ENCODE results near the gene CD8B. TPM values are rescaled to one million over a fixed set of nuclear protein-coding genes. Genes with fewer than 3 reads are reported as not detected.

The CD8B gene
- total and polyA plus RNA-seq, 9 of the 15 experiments (the other 6 are each of a cell fraction or from before 2014, with no cell fraction given), result not detected

DNA sequence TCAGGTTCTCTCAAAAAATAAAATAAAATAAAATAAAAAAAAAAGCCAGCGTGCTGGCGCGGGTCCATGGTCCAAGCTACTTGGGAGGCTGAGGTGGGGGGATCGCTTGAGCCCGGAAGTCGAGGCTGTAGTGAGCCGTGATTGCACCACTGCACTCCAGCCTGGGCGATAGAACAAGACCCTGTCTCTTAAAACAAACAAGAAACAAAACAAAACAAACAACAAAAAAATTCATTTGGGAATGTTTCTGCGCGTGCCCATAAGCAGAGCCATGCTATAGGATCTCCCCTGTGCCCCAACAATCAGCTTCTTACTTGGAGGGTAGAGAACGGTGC, 54.6 kb downstream of the CD8B start (continued):
- TF ChIP-seq KLF6 (CRISPR knock-in tag; IDR thresholded peaks at IDR 0.05; ENCODE audit: borderline replicate concordance) (no peak), TSC22D4 (tag; IDR thresholded peaks at IDR 0.05) (no peak), ZNF778 (CRISPR knock-in tag; IDR thresholded peaks at IDR 0.05) (no peak), U2AF2 (optimal IDR thresholded peaks at IDR 0.05; ENCODE audit: low read depth, low read length) (no peak), ZBED1 (IDR thresholded peaks at IDR 0.05) (no peak), ZKSCAN8 (CRISPR knock-in tag; IDR thresholded peaks at IDR 0.05) (no peak)

DNA sequence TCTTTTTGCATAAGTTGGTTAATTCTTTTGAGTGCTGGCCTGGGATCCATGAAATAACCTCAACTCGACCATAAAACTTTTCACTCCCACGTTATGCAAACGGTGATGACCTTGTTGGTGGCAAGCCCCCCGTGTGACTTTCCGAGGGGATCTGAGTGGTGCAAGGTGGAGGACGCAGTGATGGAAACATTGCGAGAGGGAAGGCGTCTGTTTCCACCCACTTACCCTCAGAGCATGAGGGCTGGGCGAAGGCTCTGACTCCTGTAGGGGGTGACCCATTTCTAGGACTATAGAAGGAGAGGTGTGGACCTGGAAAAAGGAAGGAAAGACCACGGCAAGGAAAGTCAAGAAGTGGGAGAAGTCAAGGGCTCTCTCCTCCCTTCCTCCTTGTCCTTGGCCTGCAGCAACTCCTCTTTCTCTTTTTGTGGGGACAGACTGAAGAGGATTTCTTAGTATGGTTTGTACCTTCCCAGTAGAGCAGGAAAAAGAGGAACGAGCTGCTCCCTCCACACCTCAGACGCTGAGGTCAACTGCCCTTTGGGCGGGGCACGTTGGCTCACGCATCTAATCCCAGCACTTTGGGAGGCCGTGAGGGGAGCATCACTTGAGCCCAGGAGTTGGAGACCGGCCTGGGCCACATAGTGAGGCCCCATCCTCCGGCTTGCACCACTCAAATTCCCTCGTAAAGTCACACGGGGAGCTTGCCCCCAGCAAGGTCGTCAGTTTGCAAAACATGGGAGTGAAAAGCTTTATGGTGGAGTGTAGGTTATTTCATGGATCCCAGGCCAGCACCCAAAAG, 55.4 kb downstream of the CD8B start:
- Histone ChIP-seq H3K4me1 (replicated peaks in 1 of 2; ENCODE audit: control insufficient read depth in 2 of 2, insufficient read depth in 2 of 2, low read length in 2 of 2) (peaks cover 3 to 19% of the 10 kb centered on the region in 2 experiments; a peak in 3 of 5 replicates), H3K9me1 (ENCODE audit: control insufficient read depth, insufficient read depth, low read length) (no peaks in the 10 kb centered on the region), H3K4me3 (no peak overlapping the region), H4K20me1 (replicated peaks; ENCODE audit: control insufficient read depth, insufficient read depth, low read length) (no peaks in the 10 kb centered on the region), H2AFZ (ENCODE audit: low read depth, low read length) (no peak overlapping the region), H3K27me3 (ENCODE audit: control insufficient read depth in 2 of 2, insufficient read depth in 2 of 2, low read length in 2 of 2) (peaks cover 4 to 31% of the 10 kb centered on the region in 2 experiments; a peak in 4 of 5 replicates), H3K79me2 (ENCODE audit: control insufficient read depth, insufficient read depth, low read length) (no peaks in the 10 kb centered on the region), H3K4me2 (ENCODE audit: insufficient read depth, low read length) (no peak overlapping the region), H3K9ac (ENCODE audit: insufficient read depth in 1 of 2, low read depth in 2 of 2, low read length in 2 of 2) (no peak overlapping the region), H3K27ac (ENCODE audit: extremely low read depth, low read depth, low read length) (no peak overlapping the region), H3K9me3 (replicated peaks; ENCODE audit: control insufficient read depth, insufficient read depth, low read depth, low read length) (no peaks in the 10 kb centered on the region), H3K36me3 (ENCODE audit: control insufficient read depth, insufficient read depth, low read length) (no peaks in the 10 kb centered on the region)
- in situ Hi-C loops (cut with MboI), result no loop called here
- 1% methylated on average over 20 of the region's 21 CpGs for WGBS (ENCODE audit: insufficient coverage, low coverage, missing lambda C conversion rate)
- CTCF ChIA-PET (ENCODE audit: low intra/inter-chr PET ratio), result no interaction called here
- FAIRE-seq (no peak), ATAC-seq (no peak), DNase-seq (ENCODE audit: extremely low read depth in 1 of 4, low spot score in 3 of 4) (no peak)
- POLR2A ChIA-PET, result interaction anchor here (0.6 kb wide), 1 partner anchor 26 kb away, joined by 3 read pairs; no protein-coding TSS in a partner anchor
- BruUV-seq (replicated peaks), result no TSS peak
- intact Hi-C loops (cut with micrococcal nuclease), result no loop called here
- TF ChIP-seq SNIP1 (IDR thresholded peaks at IDR 0.05; ENCODE audit: low read depth) (no peak), GTF2F1 (IDR thresholded peaks at IDR 0.05; ENCODE audit: low read depth, low read length) (no peak), NONO (IDR thresholded peaks at IDR 0.05; ENCODE audit: low read depth in 2 of 2, low read length in 1 of 2) (no peak), CSDE1 (IDR thresholded peaks at IDR 0.05) (no peak), ZNF583 (CRISPR knock-in tag; IDR thresholded peaks at IDR 0.05) (no peak), HDAC3 (IDR thresholded peaks at IDR 0.05; ENCODE audit: borderline replicate concordance, partially characterized antibody) (no peak), SRSF3 (IDR thresholded peaks at IDR 0.05; ENCODE audit: insufficient read depth, low read length) (no peak), MCM5 (IDR thresholded peaks at IDR 0.05; ENCODE audit: low read depth) (no peak), HLTF (IDR thresholded peaks at IDR 0.05) (no peak), ZNF695 (CRISPR knock-in tag; IDR thresholded peaks at IDR 0.05) (no peak)
- TF ChIP-seq, protein P1, sequence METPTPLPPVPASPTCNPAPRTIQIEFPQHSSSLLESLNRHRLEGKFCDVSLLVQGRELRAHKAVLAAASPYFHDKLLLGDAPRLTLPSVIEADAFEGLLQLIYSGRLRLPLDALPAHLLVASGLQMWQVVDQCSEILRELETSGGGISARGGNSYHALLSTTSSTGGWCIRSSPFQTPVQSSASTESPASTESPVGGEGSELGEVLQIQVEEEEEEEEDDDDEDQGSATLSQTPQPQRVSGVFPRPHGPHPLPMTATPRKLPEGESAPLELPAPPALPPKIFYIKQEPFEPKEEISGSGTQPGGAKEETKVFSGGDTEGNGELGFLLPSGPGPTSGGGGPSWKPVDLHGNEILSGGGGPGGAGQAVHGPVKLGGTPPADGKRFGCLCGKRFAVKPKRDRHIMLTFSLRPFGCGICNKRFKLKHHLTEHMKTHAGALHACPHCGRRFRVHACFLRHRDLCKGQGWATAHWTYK (CRISPR knock-in tag; IDR thresholded peaks at IDR 0.05), result no peak
- TF ChIP-seq, protein P2, sequence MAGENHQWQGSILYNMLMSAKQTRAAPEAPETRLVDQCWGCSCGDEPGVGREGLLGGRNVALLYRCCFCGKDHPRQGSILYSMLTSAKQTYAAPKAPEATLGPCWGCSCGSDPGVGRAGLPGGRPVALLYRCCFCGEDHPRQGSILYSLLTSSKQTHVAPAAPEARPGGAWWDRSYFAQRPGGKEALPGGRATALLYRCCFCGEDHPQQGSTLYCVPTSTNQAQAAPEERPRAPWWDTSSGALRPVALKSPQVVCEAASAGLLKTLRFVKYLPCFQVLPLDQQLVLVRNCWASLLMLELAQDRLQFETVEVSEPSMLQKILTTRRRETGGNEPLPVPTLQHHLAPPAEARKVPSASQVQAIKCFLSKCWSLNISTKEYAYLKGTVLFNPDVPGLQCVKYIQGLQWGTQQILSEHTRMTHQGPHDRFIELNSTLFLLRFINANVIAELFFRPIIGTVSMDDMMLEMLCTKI (IDR thresholded peaks at IDR 0.05; ENCODE audit: partially characterized antibody), result no peak
- TF ChIP-seq, protein P3, sequence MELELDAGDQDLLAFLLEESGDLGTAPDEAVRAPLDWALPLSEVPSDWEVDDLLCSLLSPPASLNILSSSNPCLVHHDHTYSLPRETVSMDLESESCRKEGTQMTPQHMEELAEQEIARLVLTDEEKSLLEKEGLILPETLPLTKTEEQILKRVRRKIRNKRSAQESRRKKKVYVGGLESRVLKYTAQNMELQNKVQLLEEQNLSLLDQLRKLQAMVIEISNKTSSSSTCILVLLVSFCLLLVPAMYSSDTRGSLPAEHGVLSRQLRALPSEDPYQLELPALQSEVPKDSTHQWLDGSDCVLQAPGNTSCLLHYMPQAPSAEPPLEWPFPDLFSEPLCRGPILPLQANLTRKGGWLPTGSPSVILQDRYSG (tag; conservative IDR thresholded peaks at IDR 0.05; ENCODE audit: low read depth), result no peak

Data from K562 (cell line).